Tibial nerve (tissue), 4 donors: ENCODE measurements around the gene CAVIN1. TPM values are rescaled to one million over a fixed set of nuclear protein-coding genes. Genes with fewer than 3 reads are reported as not detected.
"Not testable (repeated sequence)": the region's sequence is repeated elsewhere in the genome, so short reads cannot be mapped to it uniquely, and the experiment has no call there.

Experiments
- DNase-seq, 2 donors: peaks; one replicate each; pipeline ENCODE4 v3.0.0-alpha.2; 2019; ENCODE audit warnings: low spot score in 2 of 2
- H3K27ac ChIP-seq, 4 donors: fragments of 200-600 bp; sonication (generic) in 3 of 4; one replicate each; pipeline ENCODE4 v1.5.1; 2017 to 2019; ENCODE audit warnings: mild to moderate bottlenecking in 1 of 4
- H3K27me3 ChIP-seq, 2 donors: fragments of 200-600 bp; sonication (generic) in 1 of 2; one replicate each; pipeline versions ENCODE4 v1.5.1 to v1.6.0; 2017 to 2019
- H3K36me3 ChIP-seq, 3 donors: fragments of 200-600 bp; sonication (generic); one replicate each; pipeline ENCODE4 v1.5.1; 2018 to 2019
- H3K4me1 ChIP-seq, 4 donors: fragments of 200-600 bp; sonication (generic) in 3 of 4; one replicate each; pipeline ENCODE4 v1.5.1; 2017 to 2019
- H3K4me3 ChIP-seq, 4 donors: fragments of 200-600 bp; sonication (generic) in 3 of 4; one replicate each; pipeline ENCODE4 v1.5.1; 2017 to 2019; ENCODE audit warnings: mild to moderate bottlenecking in 1 of 4, moderate library complexity in 1 of 4
- H3K9me3 ChIP-seq, 4 donors: fragments of 200-600 bp; sonication (generic) in 3 of 4; one replicate each; pipeline ENCODE4 v1.5.1; 2017 to 2019
- CTCF ChIP-seq, 5 experiments: fragments of 200-600 bp in 3 of 5; fragments of 450-650 bp in 2 of 5; sonication (generic) in 3 of 5; IDR thresholded peaks; one replicate each; pipeline ENCODE4 v1.5.1; 2016 to 2019; ENCODE audit warnings: antibody characterized with exemption in 5 of 5, mild to moderate bottlenecking in 3 of 5, moderate library complexity in 2 of 5
- EP300 ChIP-seq, 2 donors: sonication (generic); formaldehyde crosslinking; IDR thresholded peaks; one replicate each; pipeline ENCODE4 v1.6.1; 2017; ENCODE audit warnings: antibody characterized with exemption in 2 of 2, mild to moderate bottlenecking in 1 of 2
- POLR2A ChIP-seq, 2 donors: fragments of 450-650 bp; IDR thresholded peaks; one replicate each; pipeline ENCODE4 v1.6.1; 2017; ENCODE audit warnings: antibody characterized with exemption in 2 of 2, mild to moderate bottlenecking in 2 of 2, moderate library complexity in 2 of 2
- WGBS, 2 donors: methylation state at CpG; one replicate each; pipeline ENCODE4 v1.1.5; 2018; 5-methylcytosine and 5-hydroxymethylcytosine counted together
- total RNA-seq, 4 donors: library from RNA; depleted of rRNA; stranded (reverse); fragments of >200 nt; gene quantifications; one replicate each; pipeline ENCODE4 v1.1.0, GENCODE V29; 2016

Gene CAVIN1
- total RNA-seq, 4 donors from 2014 or later, result 441 to 784 (median 706) TPM

- peaks cover 0 to 27% (median 0%) of the 10 kb centered on the region in 3 donors for H3K36me3 ChIP-seq
- DNase-seq, result no peak
- H3K27me3 ChIP-seq, result no peaks in the 10 kb centered on the region
- H3K27ac ChIP-seq, result peak overlapping the region in 3 of 4 donors; percentile 1 to 40 (median 38)
- H3K9me3 ChIP-seq, result no peaks in the 10 kb centered on the region
- no peak overlapping the region for H3K4me3 ChIP-seq
- WGBS, 2 donors, result 68 to 72% methylated on average over 6 of the region's 6 CpGs
- peaks cover 0 to 46% (median 26%) of the 10 kb centered on the region in 4 donors for H3K4me1 ChIP-seq
- no peak for TF ChIP-seq CTCF (IDR thresholded peaks at IDR 0.05)
- TF ChIP-seq EP300 (IDR thresholded peaks at IDR 0.05), result no peak
- TF ChIP-seq POLR2A (IDR thresholded peaks at IDR 0.05), result no peak
Measured at GRCh38 chr17:42399948-42400843, 22.9 kb downstream of the CAVIN1 start.

GRCh38 chr17:42399121-42399520 is 23.9 kb downstream of the CAVIN1 start:
- Histone ChIP-seq H3K4me3 (no peak overlapping the region), H3K27me3 (no peaks in the 10 kb centered on the region), H3K27ac (no peak overlapping the region), H3K36me3 (peaks cover 0 to 16% (median 0%) of the 10 kb centered on the region in 3 donors), H3K9me3 (no peaks in the 10 kb centered on the region), H3K4me1 (peaks cover 0 to 35% (median 19%) of the 10 kb centered on the region in 4 donors)
- TF ChIP-seq CTCF (IDR thresholded peaks at IDR 0.05) (no peak), POLR2A (IDR thresholded peaks at IDR 0.05) (no peak), EP300 (IDR thresholded peaks at IDR 0.05) (no peak)
- DNase-seq, result no peak
- 62% methylated on average over 2 of the region's 2 CpGs for WGBS, 2 donors

GRCh38 chr17:42395601-42396000 is 27.5 kb downstream of the CAVIN1 start:
- not testable (repeated sequence) for DNase-seq, H3K27ac ChIP-seq
- WGBS, 2 donors, result 95 to 96% methylated on average over 8 of the region's 8 CpGs

GRCh38 chr17:42394838-42395237 is 28.2 kb downstream of the CAVIN1 start:
- TF ChIP-seq EP300 (IDR thresholded peaks at IDR 0.05), result no peak
- TF ChIP-seq CTCF (IDR thresholded peaks at IDR 0.05), result no peak
- TF ChIP-seq POLR2A (IDR thresholded peaks at IDR 0.05), result no peak
- Histone ChIP-seq H3K27ac (no peak overlapping the region), H3K36me3 (no peaks in the 10 kb centered on the region), H3K27me3 (no peaks in the 10 kb centered on the region), H3K9me3 (no peaks in the 10 kb centered on the region), H3K4me3 (no peak overlapping the region), H3K4me1 (peaks cover 0 to 27% (median 3%) of the 10 kb centered on the region in 4 donors)
- WGBS, 2 donors, result 93 to 94% methylated on average over 4 of the region's 4 CpGs
- DNase-seq, result no peak

More at GRCh38 chr17:42395601-42396000, 27.5 kb downstream of the CAVIN1 start:
- not testable (repeated sequence) for H3K27me3 ChIP-seq, H3K4me3 ChIP-seq, H3K36me3 ChIP-seq, H3K9me3 ChIP-seq
- H3K4me1 ChIP-seq, result peaks cover 0 to 19% (median 5%) of the 10 kb centered on the region in 4 donors

GRCh38 chr17:42392692-42393415 is 30.2 kb downstream of the CAVIN1 start:
- Histone ChIP-seq H3K4me3 (no peak overlapping the region), H3K27ac (no peak overlapping the region), H3K27me3 (no peaks in the 10 kb centered on the region), H3K9me3 (no peaks in the 10 kb centered on the region), H3K4me1 (peaks cover 0 to 27% (median 6%) of the 10 kb centered on the region in 4 donors), H3K36me3 (no peaks in the 10 kb centered on the region)
- WGBS, 2 donors, result 83 to 87% methylated on average over 4 of the region's 4 CpGs
- no peak for DNase-seq
- no peak for TF ChIP-seq POLR2A (IDR thresholded peaks at IDR 0.05)
- no peak for TF ChIP-seq EP300 (IDR thresholded peaks at IDR 0.05)

GRCh38 chr17:42391439-42391838 is 31.6 kb downstream of the CAVIN1 start:
- not testable (repeated sequence) for H3K36me3 ChIP-seq, H3K9me3 ChIP-seq, DNase-seq, H3K4me3 ChIP-seq, H3K27me3 ChIP-seq
- WGBS, 2 donors, result 55 to 71% methylated on average over 8 of the region's 8 CpGs
- Histone ChIP-seq H3K27ac (peak overlapping the region in 2 of 4 donors; percentile 64 to 98), H3K4me1 (peaks cover 0 to 35% (median 11%) of the 10 kb centered on the region in 4 donors)
